SK-N-DZ (cell line): ENCODE measurements around the gene KCNIP4.
A peak's percentile ranks its signal among the peaks of the same experiment; 100 is the strongest.

ENCODE experiments used
- DNase-seq: peaks from one replicate; pipeline ENCODE4 v3.0.0-alpha.2; 2015; ENCODE audit warnings: low spot score

KCNIP4 gene

DNA sequence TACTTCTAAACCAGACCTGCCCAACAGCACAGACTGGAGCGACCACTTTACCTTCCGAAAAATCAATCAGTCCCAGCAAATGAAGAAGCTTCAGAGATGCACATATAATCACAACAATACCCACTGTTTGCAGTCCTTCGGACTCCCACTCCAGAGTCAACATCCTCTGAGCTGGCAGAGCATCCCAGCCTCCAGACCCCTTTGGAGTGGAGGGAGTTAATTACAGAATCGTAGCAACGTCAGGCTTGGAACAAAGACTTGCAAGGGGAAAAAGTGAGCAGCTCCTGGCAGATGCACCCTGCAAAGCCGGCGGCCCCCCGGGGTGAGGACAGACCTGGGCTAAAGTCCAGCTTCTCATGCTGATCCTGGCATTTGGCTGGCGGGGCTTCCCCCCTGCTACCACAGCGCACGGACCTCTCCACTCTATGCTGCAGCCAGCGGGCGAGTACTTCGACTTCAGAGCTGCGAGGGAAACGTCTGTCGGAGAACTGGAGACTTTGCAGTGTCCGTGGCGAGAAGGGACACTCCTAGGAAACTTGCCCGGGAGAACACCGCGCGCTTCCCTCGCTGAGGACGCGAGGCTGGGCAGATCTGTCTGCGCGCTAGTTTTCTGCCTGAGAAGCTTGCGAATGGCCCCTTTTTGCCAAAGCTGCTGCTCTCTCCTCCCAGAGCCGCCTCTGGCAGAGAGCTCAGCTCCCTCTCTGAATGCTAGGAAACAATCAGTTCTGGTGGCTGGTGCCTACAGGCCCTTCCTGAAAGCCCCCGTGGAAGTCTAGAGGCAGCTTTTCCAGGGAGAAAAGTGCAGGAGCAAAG, 964.6 kb downstream of the KCNIP4 start:
- peak; percentile 20 for DNase-seq

DNA sequence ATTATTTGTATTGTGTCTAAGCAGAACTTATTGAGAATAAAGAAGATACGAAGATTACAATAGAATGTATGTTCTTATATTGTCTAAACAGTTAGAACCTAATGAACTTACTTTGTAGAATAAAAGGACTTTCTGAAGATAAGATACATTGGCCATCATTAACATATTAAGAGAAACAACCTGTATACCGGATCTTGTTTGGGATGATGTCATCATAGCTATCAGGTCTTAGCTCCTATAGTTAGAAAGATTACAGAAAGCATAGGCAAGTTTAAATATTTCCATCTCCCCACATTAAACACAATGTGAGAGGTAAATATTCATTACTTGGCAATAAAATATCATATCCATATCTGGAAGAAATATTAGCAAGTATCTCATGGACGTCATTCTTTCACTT, 966.0 kb downstream of the KCNIP4 start:
- DNase-seq = no peak

DNA sequence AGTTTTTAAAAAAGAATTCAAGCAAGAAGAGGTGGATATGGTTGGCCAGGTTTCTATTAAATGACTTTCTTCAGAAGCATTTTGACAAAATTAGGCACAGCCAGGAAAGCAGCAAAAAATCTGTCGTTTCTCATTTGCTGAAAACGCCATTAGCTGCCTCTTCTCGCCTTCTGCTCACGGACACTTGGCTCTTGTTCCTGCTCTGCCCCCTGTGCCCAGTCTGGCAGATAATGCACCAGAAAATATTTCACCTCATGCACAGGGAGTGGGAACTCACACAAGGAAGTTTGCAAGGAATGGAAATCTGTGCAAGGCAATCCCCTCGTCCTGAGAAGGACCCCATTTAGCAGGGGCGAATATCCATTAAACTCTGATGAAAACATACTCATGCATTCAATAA, 988.3 kb downstream of the KCNIP4 start:
- no peak for DNase-seq

DNA sequence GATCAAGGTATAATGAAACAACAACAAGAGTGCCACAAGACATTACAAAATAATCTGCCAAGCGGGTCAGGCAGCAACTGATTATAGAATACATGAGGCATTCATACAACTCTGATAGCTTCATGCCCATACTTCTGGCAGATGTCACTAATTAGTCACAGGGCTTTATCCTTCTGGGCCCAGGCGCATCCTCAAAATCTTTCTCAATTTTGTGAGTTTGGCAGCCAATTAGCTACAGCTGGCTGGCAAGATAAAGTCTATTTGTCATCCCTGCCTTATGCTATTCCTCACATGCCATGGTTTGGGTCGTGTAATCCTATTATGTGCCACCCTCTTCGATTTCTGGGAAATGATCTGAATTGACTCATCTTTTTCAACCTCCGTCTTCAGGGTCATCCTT, 994.0 kb downstream of the KCNIP4 start:
- DNase-seq = peak; percentile 24

DNA sequence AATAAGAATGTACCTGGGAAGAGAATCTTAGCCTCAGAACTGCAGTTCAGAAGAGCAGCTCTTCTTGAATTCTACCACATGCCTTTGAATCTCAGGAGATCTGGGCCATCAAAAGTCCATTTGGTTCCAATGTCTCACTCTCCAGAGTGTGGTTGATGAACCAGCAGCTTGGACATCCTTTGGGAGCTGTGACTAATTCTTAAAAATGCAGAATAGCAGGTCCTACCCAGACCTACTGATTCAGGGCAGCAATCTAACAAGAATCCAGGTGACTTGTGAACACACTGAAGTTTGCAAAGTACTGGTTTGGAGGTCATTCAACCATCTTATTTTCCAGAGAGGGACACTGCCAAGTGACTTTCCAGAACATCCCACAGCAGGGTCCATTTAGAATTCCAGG, 1003.6 kb downstream of the KCNIP4 start:
- DNase-seq = no peak

DNA sequence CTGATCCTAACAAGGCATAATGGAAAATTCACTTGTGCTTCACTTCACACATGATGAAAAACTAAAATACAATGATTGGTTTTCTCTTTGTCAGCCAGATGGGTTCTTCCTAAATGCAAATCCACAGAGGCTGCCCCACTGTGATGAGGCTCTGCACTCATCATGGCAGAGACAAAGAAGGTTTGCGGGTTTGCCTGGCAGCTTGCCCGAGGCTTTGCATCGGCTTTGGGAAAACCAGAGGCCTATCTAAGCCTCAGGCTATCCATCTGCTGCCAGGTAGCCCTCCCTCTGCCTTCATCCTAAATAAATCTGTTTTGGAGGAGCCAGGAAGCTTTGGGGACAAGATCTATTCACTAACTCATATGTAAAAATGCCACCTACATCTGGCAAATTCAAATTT, 1004.1 kb downstream of the KCNIP4 start:
- DNase-seq = no peak

DNA sequence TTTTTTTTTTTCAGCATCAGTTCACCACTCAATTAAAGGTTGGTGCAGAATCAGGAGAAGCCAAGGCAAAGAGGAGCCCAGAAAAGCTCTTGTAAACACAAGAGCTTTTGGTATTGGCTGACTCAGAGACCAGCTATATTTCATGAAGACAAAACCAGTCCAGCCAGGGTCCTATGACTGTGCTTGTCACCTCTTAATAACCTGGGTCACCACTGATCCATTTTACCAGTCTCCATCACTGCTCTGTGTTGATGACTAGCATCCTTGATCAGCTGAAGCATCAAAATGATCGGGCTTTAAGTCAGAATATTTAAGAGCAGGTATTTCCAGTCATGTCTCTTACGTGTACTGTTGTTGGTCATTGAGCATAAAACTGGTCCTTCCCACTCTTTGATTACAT, 1010.4 kb downstream of the KCNIP4 start:
- no peak for DNase-seq

DNA sequence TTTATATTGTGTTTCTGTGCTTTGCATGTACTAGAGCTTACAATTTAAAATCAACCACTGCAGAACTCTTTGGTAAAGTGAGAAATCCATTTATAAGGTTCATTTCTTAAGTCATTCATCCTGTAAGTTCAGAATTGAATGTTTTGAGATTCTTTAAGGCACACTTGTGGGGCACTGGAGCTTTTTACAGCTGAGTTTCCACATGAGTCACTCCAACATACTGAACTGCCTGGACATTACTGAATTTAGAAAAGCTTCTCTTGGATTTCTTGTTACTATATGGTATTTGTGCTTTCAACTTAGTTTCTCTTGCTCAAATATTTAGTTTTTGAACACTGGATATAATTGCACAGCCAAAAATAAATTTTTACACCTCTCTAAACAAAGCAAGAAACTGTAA, 1022.0 kb downstream of the KCNIP4 start:
- no peak for DNase-seq

DNA sequence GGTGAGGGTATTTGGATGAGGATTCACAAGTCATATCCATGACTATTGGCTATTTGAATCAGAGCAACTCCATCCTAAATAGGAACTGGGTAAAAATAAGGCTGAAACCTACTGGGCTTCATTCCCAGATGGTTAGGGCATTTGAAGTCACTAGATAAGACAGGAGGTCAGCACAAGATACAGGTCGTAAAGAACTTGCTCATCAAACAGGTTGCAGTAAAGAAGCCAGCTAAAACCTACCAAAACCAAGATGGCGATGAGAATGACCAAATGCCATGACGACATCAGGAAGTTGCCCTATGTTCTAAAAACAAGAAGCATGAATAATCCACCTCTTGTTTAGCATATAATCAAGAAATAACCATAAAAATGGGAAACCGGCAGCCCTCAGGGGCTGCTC, 1023.4 kb downstream of the KCNIP4 start:
- DNase-seq = no peak

DNA sequence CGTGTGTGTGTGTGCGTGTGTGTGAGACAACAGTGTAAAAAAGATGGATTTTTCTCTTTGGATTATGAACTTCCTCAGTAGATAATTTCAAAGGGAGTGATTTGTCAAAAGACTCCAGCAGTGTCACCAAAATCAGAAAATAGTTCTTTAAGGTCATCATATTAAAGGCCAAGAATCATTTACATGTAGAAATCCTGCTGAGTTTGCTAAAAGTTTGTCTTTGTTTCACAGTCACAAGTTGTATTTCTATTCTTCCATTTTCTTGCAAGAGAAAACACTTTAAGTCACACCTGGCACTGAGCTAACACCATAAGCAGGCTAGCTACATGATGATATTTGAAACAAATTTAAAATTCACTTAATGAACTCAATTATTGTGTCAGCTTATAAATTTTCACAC, 1025.6 kb downstream of the KCNIP4 start:
- no peak for DNase-seq

DNA sequence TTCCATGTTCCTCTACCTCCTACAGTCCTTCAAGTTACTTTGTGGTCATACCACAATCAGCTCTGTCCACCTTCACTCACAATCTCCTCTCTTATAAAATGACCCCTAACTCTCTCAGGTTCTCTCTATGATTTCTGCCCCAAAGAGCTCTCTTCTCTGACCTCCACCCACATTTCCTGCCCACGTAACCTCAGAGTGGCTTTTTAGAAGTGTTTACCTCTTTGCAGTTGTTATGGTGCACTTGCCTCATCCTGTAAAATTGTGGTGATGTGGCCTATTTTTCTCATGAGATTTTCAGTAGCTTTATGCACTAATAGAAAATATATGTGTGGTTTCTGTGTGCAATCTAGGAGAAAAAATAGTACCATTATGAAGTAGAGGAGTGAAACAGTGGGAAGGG, 1032.5 kb downstream of the KCNIP4 start:
- no peak for DNase-seq

DNA sequence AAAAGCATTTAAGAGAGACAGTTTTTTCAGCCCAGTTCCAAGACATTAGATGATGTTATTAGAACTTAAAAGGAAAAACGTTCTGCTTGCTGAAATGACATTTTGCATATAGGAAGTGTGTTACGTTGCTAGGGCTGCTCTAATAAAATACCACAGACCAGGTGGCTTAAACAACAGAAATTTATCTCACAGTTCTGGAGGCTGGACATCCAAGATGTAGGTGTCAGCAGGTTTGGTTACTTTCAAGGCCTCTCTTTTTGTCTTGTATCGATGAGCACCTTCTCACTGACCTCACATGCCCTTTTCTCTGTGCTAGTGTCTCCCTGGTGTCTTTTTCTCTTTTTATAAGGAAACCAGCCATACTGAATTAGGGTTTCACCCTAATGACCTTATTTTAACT, 1043.6 kb downstream of the KCNIP4 start:
- DNase-seq = no peak

DNA sequence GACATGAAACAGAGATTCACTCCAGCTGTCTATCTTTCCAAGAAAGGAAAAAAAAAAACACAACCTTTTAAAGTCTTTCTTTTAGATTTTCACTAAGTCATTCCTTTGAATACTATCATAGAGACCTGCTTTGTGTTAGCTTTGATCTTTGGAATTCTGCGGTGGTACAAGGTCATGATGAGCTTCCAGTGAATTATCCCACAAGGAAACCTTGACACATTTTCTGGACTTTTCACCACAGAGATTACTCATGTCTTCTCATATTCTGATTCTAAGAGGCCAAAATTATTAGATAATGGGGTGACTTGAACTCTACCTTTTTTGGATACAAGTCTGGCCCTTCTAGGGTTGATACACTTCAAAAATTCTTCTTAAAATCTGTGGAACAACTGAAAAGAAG, 1046.7 kb downstream of the KCNIP4 start:
- no peak for DNase-seq

DNA sequence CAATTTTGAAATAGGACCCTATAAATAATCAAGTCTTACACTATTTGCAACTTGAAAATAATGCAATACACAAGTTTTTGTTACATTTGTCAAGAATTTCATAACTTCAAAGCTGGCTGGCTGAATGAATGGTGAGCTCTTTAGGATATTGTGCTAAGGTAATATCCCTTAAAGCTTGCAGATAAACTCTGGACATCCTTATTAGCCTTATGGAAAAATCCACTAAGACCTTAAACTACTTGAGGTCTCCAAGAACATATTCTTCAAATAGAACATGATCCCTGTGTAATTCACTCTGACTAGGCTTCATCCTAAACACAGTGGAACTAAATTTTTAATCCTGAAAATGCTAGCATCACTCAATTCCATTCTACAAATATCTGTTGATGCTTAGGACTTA, 1049.0 kb downstream of the KCNIP4 start:
- DNase-seq = no peak

DNA sequence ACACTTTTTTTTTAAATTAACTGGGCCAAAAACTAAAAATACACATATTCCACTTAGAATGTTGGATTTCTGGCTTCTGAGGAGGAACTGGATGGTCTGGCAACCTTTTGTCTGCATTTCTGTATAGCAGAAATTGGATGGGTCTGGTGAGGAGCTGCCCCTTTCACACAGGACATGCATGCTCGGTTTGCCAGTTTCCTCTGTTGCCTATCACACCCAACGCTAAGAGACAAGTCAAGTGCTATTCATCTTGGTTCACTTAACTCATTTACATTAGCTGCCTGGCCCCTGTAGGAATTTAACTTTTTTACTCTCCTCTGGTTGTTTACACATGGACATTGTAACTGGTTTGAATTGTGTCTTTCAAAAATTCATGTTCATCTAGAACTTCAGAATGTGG, 1052.6 kb downstream of the KCNIP4 start:
- no peak for DNase-seq

DNA sequence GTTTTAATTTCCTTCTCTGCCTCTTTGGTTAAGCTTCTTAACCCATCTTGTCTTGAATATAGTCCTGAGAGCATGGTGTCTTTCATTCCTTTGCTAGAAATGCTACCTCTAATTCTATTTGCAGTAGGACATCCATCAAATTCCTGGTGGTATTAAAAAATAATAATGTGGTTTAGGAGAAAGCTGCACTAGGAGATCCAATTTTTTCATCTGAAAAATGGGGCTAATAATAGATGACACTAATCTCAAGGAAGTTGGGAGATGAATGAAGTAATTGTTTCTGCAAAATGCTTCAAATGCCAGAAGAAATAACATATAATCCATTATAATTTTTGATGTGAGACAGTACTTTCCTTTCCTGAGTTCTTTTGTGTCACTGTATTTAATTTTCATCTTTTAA, 1053.4 kb downstream of the KCNIP4 start:
- no peak for DNase-seq

DNA sequence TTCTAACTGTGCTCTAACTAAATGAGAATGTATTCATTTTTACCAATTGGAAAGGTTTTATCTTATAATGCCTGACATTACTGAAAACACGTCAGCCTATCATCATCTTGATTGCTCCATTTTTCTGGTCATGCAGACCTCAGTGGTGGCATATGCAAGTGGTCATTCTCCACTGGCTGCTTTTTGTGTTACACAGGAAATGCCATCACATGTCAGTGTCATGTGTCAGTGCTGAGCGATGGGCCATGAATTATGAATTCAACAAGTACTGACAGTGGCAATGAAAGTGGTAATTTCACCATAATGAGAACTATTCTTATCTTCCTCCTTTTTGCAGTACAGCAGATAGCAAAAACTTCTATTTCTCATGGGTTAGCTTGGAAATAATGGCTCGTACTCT, 1057.8 kb downstream of the KCNIP4 start:
- no peak for DNase-seq

DNA sequence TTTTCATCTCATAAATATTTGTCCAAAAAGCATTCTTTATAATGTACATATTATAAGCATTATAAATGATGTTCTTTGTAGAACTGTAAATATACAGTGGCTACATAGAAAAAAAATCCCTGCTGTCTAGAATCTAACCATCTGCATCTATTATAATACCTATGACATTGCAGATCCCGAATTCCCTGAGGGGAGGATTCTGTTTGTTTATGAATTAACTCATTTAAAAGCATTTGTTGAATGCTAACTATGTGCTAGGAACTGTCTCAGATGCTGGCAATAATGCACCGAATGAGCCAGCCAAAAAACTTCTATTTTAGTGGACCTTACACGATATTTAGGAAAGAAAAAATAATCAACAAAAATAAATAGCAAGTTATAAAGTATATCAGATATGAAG, 1058.7 kb downstream of the KCNIP4 start:
- DNase-seq = no peak

DNA sequence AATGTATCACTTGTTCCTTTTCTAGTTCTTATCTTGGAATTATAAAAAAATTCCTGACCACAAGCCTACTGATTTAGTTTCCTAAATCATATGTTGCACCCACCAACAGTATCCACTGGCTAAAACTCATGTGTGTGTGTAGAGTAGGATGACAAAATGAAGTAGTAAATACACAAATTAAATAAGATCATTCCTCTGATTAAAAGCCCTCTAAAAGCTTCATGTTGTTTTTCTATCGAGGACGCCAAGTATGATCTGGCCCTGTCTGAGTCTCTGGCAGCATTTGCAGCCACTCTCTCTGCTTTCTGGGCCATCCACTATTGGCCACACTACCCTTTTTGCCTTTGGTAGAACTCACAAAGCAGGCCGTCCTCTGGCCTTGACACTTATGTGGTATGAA, 1064.9 kb downstream of the KCNIP4 start:
- peak; percentile 69 for DNase-seq

DNA sequence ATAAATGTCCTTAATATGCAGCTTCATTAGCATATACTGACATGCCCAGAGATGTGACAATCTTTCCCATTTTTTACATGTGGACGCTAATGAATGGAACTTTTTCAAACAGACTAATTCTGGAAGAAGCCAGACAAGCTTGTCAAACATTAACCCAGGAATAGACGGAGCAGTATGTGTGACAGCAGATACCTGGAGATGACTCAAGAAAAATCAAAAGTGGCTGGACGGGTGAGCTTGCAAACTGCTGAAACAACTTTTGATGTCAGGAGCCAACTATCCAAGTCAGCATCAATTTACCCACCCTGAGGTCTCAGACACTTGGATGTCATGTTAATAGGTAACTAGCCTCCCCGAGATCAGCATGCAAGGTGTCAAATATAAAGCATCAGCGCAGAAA, 1065.3 kb downstream of the KCNIP4 start:
- no peak for DNase-seq

DNA sequence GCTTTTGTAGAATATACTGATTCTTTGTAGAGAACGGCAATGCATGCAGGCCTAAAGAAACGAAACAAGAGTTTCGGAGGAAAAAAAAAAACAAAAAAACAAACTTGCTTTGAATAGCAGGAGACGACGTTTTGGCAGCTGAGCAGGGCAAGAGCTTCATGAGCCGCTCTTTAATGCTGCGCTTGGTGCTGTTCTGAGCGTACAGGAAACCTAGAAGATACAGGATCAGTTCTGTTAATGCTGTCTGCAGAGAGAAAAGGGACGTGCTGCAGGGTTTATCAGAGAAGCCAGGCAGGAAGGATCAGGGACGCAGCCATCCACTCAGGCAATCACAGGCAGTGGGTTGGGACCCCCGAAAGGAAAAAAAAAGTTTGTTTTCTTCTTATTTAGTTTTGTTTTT, 1066.1 kb downstream of the KCNIP4 start:
- peak; percentile 39 for DNase-seq

DNA sequence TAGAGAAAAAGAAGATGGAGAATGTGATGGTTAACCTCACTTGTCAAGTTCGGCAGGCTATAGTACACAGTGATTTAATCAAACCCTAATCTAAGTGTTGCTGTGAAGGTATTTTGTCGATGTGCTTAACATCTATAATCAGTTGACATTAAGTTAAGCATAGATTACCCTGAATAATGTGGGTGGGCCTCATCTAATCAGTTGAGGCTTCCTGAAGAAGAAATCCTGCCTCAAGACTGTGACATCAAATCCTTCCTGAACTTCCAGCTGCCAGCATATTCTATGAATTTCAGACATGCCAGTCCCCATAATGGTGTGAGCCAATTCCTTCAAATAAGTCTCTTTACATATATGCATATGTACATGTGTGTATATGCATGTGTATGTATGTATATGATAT, 1066.9 kb downstream of the KCNIP4 start:
- no peak for DNase-seq

DNA sequence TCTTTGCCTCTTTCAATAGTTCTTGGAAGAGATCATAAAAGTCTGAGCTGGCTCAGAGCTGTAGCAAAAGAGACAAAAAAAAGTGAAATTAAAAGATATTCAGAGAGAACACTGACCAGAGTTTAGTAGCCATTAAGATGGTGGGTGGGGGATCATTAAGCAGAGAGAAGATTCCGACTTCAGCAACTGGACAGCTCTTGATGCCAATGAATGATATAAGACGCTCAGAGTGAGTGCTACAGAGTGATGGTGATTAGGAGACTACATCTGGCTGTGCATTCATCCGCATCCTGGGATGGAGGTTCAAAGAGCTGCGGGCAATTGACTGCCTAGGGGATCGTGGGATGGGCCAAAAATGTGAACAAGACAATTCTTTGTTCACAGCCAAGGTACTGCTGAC, 1069.8 kb downstream of the KCNIP4 start:
- no peak for DNase-seq

DNA sequence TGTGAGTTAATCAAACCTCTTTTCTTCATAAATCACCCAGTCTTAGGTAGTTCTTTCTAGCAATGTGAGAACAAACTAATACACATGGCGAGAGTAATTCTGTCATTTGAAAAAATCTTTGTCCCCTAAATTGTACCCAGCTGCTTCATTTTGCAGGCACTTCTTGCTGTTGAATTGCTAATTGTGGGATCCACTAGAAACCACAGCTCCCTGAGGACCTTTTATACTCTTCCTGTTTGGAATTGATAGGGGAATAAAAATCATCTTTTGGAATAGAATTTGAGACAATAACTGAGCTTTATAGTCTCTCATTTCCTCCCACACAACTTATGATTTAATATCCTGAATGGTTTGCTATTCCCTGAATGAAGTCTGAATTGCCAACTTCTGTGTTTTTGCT, 1078.1 kb downstream of the KCNIP4 start:
- no peak for DNase-seq
